Nephron (organoid): ENCODE measurements around the gene NAA10.

ENCODE experiments used
- H3K27ac Mint-ChIP-seq, 3 experiments: 2 replicates each; pipeline ENCODE4 v1.8.0; 2020; ENCODE audit warnings: mixed read lengths in 3 of 3, mild to moderate bottlenecking in 2 of 3, moderate library complexity in 1 of 3
- H3K27me3 Mint-ChIP-seq: 2 replicates; pipeline ENCODE4 v1.8.0; 2021; ENCODE audit warnings: low read depth, mild to moderate bottlenecking, moderate library complexity, mixed read lengths
- H3K36me3 Mint-ChIP-seq: 2 replicates; pipeline ENCODE4 v1.8.0; 2020; ENCODE audit warnings: low read depth, mixed read lengths
- H3K4me1 Mint-ChIP-seq: 2 replicates; pipeline ENCODE4 v1.8.0; 2020; ENCODE audit warnings: mixed read lengths
- H3K4me3 Mint-ChIP-seq, 3 experiments: 2 replicates each; pipeline ENCODE4 v1.8.0; 2020; ENCODE audit warnings: mild to moderate bottlenecking in 3 of 3, mixed read lengths in 3 of 3, moderate library complexity in 2 of 3
- H3K9me3 Mint-ChIP-seq: 2 replicates; pipeline ENCODE4 v1.8.0; 2020; ENCODE audit warnings: mixed read lengths
- TF ChIP-seq, protein P1 (sequence below), 3 experiments: fragments of 200-600 bp; sonication (generic); IDR thresholded peaks; one replicate each; pipeline ENCODE4 v1.5.0; 2021; ENCODE audit warnings: antibody characterized with exemption in 3 of 3; ENCODE audit not compliant: unreplicated experiment in 3 of 3

NAA10 gene

DNA sequence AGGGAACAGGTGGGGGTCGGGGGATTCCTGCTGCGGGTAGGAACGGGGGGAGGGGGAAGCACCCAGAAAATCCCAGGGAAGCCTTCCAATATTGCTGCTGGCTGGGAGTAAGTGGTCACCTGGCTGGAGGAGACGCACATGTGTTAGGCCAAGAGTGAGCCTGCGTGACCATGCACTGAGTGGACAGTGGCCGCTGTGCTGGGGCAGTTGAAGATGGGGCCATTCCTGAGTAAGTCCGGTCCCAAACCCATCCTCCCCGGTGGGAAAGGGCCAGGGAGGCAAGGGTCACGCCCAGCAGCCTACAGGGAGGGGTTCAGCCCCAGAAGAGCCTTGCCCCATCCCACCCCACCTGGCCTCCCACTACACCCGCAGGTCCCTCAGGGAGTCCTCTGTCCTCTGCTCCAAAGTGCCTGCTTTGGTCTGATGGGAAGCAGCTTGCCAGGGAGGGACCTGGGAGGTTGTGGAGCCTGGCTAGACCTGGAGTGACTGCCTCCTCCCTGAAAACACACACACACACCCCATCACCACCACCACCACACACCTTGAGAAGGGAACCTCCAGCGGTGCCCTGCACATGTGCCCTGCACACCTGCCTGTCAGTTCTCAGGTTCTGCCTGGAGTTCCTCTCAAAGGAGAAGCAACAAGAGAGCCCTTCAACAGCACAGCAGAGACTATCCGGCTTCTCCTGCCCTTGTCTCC is 54.9 kb downstream of the NAA10 start:
- Mint-ChIP-seq H3K4me1 (peaks cover 12% of the 10 kb centered on the region), H3K9me3 (peaks cover 17% of the 10 kb centered on the region), H3K4me3 (no peak overlapping the region), H3K27me3 (peaks cover 30% of the 10 kb centered on the region), H3K27ac (no peak overlapping the region), H3K36me3 (no peaks in the 10 kb centered on the region)
- TF ChIP-seq, protein P1, sequence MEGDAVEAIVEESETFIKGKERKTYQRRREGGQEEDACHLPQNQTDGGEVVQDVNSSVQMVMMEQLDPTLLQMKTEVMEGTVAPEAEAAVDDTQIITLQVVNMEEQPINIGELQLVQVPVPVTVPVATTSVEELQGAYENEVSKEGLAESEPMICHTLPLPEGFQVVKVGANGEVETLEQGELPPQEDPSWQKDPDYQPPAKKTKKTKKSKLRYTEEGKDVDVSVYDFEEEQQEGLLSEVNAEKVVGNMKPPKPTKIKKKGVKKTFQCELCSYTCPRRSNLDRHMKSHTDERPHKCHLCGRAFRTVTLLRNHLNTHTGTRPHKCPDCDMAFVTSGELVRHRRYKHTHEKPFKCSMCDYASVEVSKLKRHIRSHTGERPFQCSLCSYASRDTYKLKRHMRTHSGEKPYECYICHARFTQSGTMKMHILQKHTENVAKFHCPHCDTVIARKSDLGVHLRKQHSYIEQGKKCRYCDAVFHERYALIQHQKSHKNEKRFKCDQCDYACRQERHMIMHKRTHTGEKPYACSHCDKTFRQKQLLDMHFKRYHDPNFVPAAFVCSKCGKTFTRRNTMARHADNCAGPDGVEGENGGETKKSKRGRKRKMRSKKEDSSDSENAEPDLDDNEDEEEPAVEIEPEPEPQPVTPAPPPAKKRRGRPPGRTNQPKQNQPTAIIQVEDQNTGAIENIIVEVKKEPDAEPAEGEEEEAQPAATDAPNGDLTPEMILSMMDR (IDR thresholded peaks at IDR 0.05; ENCODE audit: unreplicated experiment in 3 of 3) = no peak
